Measurements from ENCODE around the gene CBY2.

The CBY2 gene

DNA sequence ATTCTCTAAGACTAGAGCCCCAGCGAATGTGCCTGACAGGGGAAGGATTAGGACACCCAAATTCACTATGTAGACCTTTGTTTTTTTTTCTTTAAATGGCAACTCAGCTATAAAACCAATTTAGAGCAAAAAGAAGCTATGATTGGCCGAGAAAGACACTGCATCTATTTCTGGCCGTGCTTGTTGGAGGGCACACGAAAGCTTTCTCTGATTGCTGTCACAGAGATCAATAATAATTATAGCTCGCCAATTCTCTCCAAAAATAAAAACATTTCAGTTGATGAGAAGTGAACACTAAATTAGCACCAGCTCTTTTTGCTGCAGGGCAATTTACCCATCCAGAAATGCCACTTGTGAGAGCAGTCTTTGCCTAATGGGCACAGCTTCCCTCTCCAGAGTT, 31.2 kb downstream of the CBY2 start:
- DNase-seq (ENCODE audit: low spot score) (no peak), ATAC-seq (ENCODE audit: low read depth) (no peak)
- H3K27me3 ChIP-seq (ENCODE audit: insufficient read depth, poor library complexity, severe bottlenecking): no peaks in the 10 kb centered on the region
- no peak for TF ChIP-seq CTCF (IDR thresholded peaks at IDR 0.05; ENCODE audit: poor library complexity, severe bottlenecking)
- H3K4me1 ChIP-seq (ENCODE audit: insufficient read depth, poor library complexity, severe bottlenecking): no peaks in the 10 kb centered on the region
- H3K4me3 ChIP-seq (ENCODE audit: severe bottlenecking): no peak overlapping the region
- H3K9me3 ChIP-seq (ENCODE audit: severe bottlenecking): no peaks in the 10 kb centered on the region
- H3K36me3 ChIP-seq (ENCODE audit: low read depth): no peaks in the 10 kb centered on the region
- no peak overlapping the region for H3K27ac ChIP-seq (ENCODE audit: poor library complexity, severe bottlenecking)

GRCh38 chr13:45737571-45738017, 35.5 kb downstream of the CBY2 start:
- Histone ChIP-seq H3K36me3 (ENCODE audit: low read depth) (no peaks in the 10 kb centered on the region), H3K27me3 (ENCODE audit: insufficient read depth, poor library complexity, severe bottlenecking) (no peaks in the 10 kb centered on the region), H3K4me3 (ENCODE audit: severe bottlenecking) (no peak overlapping the region), H3K4me1 (ENCODE audit: insufficient read depth, poor library complexity, severe bottlenecking) (no peaks in the 10 kb centered on the region), H3K9me3 (ENCODE audit: severe bottlenecking) (no peaks in the 10 kb centered on the region), H3K27ac (ENCODE audit: poor library complexity, severe bottlenecking) (no peak overlapping the region)
- ATAC-seq (ENCODE audit: low read depth): no peak
- no peak for TF ChIP-seq CTCF (IDR thresholded peaks at IDR 0.05; ENCODE audit: poor library complexity, severe bottlenecking)
- no peak for DNase-seq (ENCODE audit: low spot score)

DNA sequence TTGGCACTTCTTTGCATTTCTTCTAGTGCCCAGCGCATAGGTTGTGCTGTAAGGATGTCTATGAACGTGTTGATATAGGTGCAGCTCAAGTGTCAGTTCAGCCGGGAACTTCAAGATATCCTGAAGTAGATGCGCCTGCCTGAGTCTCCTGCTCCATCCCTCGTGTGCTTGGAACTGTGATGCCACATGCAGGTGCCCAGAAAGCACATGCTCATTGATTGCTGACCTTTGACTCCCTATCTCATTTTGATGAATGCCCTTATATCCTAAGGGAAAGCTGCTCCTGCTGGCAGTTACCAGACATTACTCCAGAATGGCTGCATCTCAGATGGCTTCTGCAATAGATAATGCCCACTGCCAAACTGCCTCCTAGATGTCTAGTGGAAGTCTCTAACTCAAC, 40.9 kb downstream of the CBY2 start:
- Histone ChIP-seq H3K4me1 (ENCODE audit: insufficient read depth, poor library complexity, severe bottlenecking) (no peaks in the 10 kb centered on the region), H3K27ac (ENCODE audit: poor library complexity, severe bottlenecking) (no peak overlapping the region), H3K27me3 (ENCODE audit: insufficient read depth, poor library complexity, severe bottlenecking) (no peaks in the 10 kb centered on the region), H3K9me3 (ENCODE audit: severe bottlenecking) (no peaks in the 10 kb centered on the region), H3K36me3 (ENCODE audit: low read depth) (no peaks in the 10 kb centered on the region), H3K4me3 (ENCODE audit: severe bottlenecking) (no peak overlapping the region)
- DNase-seq (ENCODE audit: low spot score): no peak
- TF ChIP-seq CTCF (IDR thresholded peaks at IDR 0.05; ENCODE audit: poor library complexity, severe bottlenecking): no peak
- no peak for ATAC-seq (ENCODE audit: low read depth)

GRCh38 chr13:45744979-45745378, 42.9 kb downstream of the CBY2 start:
- no peak for TF ChIP-seq CTCF (IDR thresholded peaks at IDR 0.05; ENCODE audit: poor library complexity, severe bottlenecking)
- ATAC-seq (ENCODE audit: low read depth) (no peak), DNase-seq (ENCODE audit: low spot score) (no peak)
- H3K9me3 ChIP-seq (ENCODE audit: severe bottlenecking): no peaks in the 10 kb centered on the region
- no peak overlapping the region for H3K27ac ChIP-seq (ENCODE audit: poor library complexity, severe bottlenecking)
- no peaks in the 10 kb centered on the region for H3K36me3 ChIP-seq (ENCODE audit: low read depth)
- H3K27me3 ChIP-seq (ENCODE audit: insufficient read depth, poor library complexity, severe bottlenecking): no peaks in the 10 kb centered on the region
- H3K4me3 ChIP-seq (ENCODE audit: severe bottlenecking): no peak overlapping the region
- H3K4me1 ChIP-seq (ENCODE audit: insufficient read depth, poor library complexity, severe bottlenecking): no peaks in the 10 kb centered on the region

GRCh38 chr13:45747071-45747470, 45.0 kb downstream of the CBY2 start:
- no peak for TF ChIP-seq CTCF (IDR thresholded peaks at IDR 0.05; ENCODE audit: poor library complexity, severe bottlenecking)
- no peaks in the 10 kb centered on the region for H3K36me3 ChIP-seq (ENCODE audit: low read depth)
- no peaks in the 10 kb centered on the region for H3K4me1 ChIP-seq (ENCODE audit: insufficient read depth, poor library complexity, severe bottlenecking)
- no peak for DNase-seq (ENCODE audit: low spot score)
- H3K27ac ChIP-seq (ENCODE audit: poor library complexity, severe bottlenecking): no peak overlapping the region
- H3K9me3 ChIP-seq (ENCODE audit: severe bottlenecking): no peaks in the 10 kb centered on the region
- H3K27me3 ChIP-seq (ENCODE audit: insufficient read depth, poor library complexity, severe bottlenecking): no peaks in the 10 kb centered on the region
- no peak overlapping the region for H3K4me3 ChIP-seq (ENCODE audit: severe bottlenecking)
- ATAC-seq (ENCODE audit: low read depth): no peak
